ENCODE results near the gene CALCOCO2. TPM values are rescaled to one million over a fixed set of nuclear protein-coding genes. Genes with fewer than 3 reads are reported as not detected.
A peak's percentile ranks its signal among the peaks of the same experiment; 100 is the strongest.

CALCOCO2 gene
- total and polyA plus RNA-seq, 2 of the 13 experiments (the other 11 are each of a cell fraction or from before 2014, with no cell fraction given) = 72.9 to 111 TPM

GRCh38 chr17:48830840-48831548, at the start of gene CALCOCO2 (continued):
- TF ChIP-seq ZXDC (CRISPR knock-in tag; IDR thresholded peaks at IDR 0.05) (no peak), ZHX2 (IDR thresholded peaks at IDR 0.05; ENCODE audit: low read depth) (peak; percentile 49; the same call in 1 of the 2 replicates), ZHX2 (CRISPR knock-in tag; IDR thresholded peaks at IDR 0.05; ENCODE audit: borderline replicate concordance) (peak; percentile 24; the same call in 1 of the 2 replicates), CREB1 (IDR thresholded peaks at IDR 0.05) (peak; percentile 90), CREB1 (CRISPR knock-in tag; IDR thresholded peaks at IDR 0.05) (peak; percentile 95), ZNF253 (CRISPR knock-in tag; IDR thresholded peaks at IDR 0.05; ENCODE audit: borderline replicate concordance) (peak; percentile 42; the same call in 1 of the 2 replicates), ZNF543 (CRISPR knock-in tag; IDR thresholded peaks at IDR 0.05) (peak; percentile 75; the same call in 1 of the 2 replicates), ZBTB25 (CRISPR knock-in tag; IDR thresholded peaks at IDR 0.05) (0 out of 2 replicates have a peak, but pooled peaks have one; percentile 44), ZNF34 (CRISPR knock-in tag; IDR thresholded peaks at IDR 0.05; ENCODE audit: borderline replicate concordance) (no peak), ZNF430 (CRISPR knock-in tag; IDR thresholded peaks at IDR 0.05) (peak; percentile 67; the same call in 1 of the 2 replicates), ZNF563 (CRISPR knock-in tag; IDR thresholded peaks at IDR 0.05) (peak; percentile 80; the same call in 1 of the 2 replicates), ZNF777 (CRISPR knock-in tag; IDR thresholded peaks at IDR 0.05) (peak; percentile 64), KDM5B (CRISPR knock-in tag; IDR thresholded peaks at IDR 0.05; ENCODE audit: borderline replicate concordance) (peak; percentile 67; the same call in 1 of the 2 replicates), ARNT2 (CRISPR knock-in tag; IDR thresholded peaks at IDR 0.05; ENCODE audit: low read depth) (peak; percentile 72; the same call in 1 of the 2 replicates), ZNF737 (CRISPR knock-in tag; IDR thresholded peaks at IDR 0.05; ENCODE audit: borderline replicate concordance) (peak; percentile 86; the same call in 1 of the 2 replicates), TOE1 (CRISPR knock-in tag; IDR thresholded peaks at IDR 0.05) (peak; percentile 17; the same call in 1 of the 2 replicates), FOXK2 (IDR thresholded peaks at IDR 0.05) (peak; percentile 68; the same call in 1 of the 2 replicates)
- TF ChIP-seq, protein P1, sequence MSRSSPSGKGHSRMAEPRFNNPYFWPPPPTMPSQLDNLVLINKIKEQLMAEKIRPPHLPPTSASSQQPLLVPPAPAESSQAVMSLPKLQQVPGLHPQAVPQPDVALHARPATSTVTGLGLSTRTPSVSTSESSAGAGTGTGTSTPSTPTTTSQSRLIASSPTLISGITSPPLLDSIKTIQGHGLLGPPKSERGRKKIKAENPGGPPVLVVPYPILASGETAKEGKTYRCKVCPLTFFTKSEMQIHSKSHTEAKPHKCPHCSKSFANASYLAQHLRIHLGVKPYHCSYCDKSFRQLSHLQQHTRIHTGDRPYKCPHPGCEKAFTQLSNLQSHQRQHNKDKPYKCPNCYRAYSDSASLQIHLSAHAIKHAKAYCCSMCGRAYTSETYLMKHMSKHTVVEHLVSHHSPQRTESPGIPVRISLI (CRISPR knock-in tag; IDR thresholded peaks at IDR 0.05; ENCODE audit: borderline replicate concordance) = peak; percentile 56; the same call in 1 of the 2 replicates
